SU-DHL-6 (cell line): ENCODE results near the gene EPB41L4B.

Source experiments
- EZH2phosphoT487 ChIP-seq: fragments of 200-600 bp; sonication (generic), shearing (Covaris generic); conservative IDR thresholded peaks from 2 replicates; pipeline ENCODE4 v1.6.1; 2018; ENCODE audit warnings: mild to moderate bottlenecking, antibody characterized with exemption, low read length, moderate library complexity, mixed read lengths
- TF ChIP-seq, protein P1 (sequence below): fragments of 200-600 bp; sonication (generic); IDR thresholded peaks from one replicate; pipeline ENCODE4 v1.5.1; 2017; ENCODE audit warnings: antibody characterized with exemption, mild to moderate bottlenecking, low read length, moderate library complexity; ENCODE audit not compliant: insufficient read depth, poor library complexity, severe bottlenecking

DNA sequence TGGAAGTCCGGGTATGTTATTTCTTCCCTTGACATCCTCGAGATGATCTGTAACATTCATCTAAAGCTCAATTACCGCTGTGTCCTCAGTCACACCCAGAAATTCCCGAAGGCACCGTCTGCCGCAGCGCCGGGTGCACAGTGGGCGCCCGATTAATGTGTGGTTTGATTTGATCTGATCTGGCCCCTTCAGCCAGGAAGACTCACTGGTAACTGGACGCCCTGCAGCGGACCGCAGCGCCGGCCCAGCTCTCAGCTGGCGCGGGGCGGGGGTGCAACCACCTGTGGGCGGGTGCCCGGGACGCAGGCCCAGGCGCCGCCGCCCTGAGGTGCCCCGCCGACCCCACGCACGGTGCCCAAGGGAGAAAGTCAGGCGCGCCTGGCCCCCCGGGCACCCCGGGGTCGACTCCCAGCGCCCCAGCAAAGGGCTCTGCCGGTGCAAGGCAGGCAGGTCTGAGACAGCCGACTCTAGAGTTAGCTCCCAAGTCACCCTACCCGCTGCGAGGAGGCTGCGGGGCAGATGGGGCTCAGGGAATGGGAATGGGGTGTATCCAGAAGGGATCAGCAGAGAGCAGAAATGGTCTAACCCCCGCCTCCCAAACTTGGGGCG is 1.7 kb downstream of the EPB41L4B start:
- TF ChIP-seq, protein P1, sequence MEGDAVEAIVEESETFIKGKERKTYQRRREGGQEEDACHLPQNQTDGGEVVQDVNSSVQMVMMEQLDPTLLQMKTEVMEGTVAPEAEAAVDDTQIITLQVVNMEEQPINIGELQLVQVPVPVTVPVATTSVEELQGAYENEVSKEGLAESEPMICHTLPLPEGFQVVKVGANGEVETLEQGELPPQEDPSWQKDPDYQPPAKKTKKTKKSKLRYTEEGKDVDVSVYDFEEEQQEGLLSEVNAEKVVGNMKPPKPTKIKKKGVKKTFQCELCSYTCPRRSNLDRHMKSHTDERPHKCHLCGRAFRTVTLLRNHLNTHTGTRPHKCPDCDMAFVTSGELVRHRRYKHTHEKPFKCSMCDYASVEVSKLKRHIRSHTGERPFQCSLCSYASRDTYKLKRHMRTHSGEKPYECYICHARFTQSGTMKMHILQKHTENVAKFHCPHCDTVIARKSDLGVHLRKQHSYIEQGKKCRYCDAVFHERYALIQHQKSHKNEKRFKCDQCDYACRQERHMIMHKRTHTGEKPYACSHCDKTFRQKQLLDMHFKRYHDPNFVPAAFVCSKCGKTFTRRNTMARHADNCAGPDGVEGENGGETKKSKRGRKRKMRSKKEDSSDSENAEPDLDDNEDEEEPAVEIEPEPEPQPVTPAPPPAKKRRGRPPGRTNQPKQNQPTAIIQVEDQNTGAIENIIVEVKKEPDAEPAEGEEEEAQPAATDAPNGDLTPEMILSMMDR, result no peak
- no peak for TF ChIP-seq EZH2phosphoT487
